Stimulated activated naive B cell treated with anti-CD40 and anti-IgM and Interleukin-4, amounts not matched to agents 10 μg/mL and 1 μg/mL and 100 μg/mL, for 72 hours (primary cell): ENCODE data around the gene SRRT.

Experiments used
- ATAC-seq, 2 donors: fragments of 150-1000 bp; cut with Tn5 transposase; replicated peaks; 2 replicates each; pipeline ENCODE4 v1.10.0; 2021; ENCODE audit warnings: moderate library complexity in 1 of 2
- DNase-seq: peaks from one replicate; pipeline ENCODE4 v3.0.0; 2021
- H3K27ac Mint-ChIP-seq: one replicate; pipeline ENCODE4 v1.8.0; 2022; ENCODE audit warnings: mild to moderate bottlenecking, mixed read lengths
- H3K27me3 Mint-ChIP-seq, 2 donors: one replicate each; pipeline ENCODE4 v1.8.0; 2022; ENCODE audit warnings: mixed read lengths in 2 of 2
- H3K36me3 Mint-ChIP-seq, 2 donors: one replicate each; pipeline ENCODE4 v1.8.0; 2022; ENCODE audit warnings: mixed read lengths in 2 of 2, mild to moderate bottlenecking in 1 of 2
- H3K4me1 Mint-ChIP-seq, 2 donors: one replicate each; pipeline ENCODE4 v1.8.0; 2022; ENCODE audit warnings: mixed read lengths in 2 of 2, mild to moderate bottlenecking in 1 of 2
- H3K4me3 Mint-ChIP-seq, 2 donors: one replicate each; pipeline ENCODE4 v1.8.0; 2022; ENCODE audit warnings: mild to moderate bottlenecking in 2 of 2, mixed read lengths in 2 of 2, moderate library complexity in 1 of 2
- H3K9me3 Mint-ChIP-seq, 2 donors: one replicate each; pipeline ENCODE4 v1.8.0; 2022; ENCODE audit warnings: mixed read lengths in 2 of 2, mild to moderate bottlenecking in 1 of 2

Gene SRRT

GRCh38 chr7:100881136-100881535, 6.2 kb downstream of the SRRT start:
- Mint-ChIP-seq H3K9me3 (no peaks in the 10 kb centered on the region), H3K27ac (peak overlapping the region; percentile 57), H3K27me3 (no peaks in the 10 kb centered on the region), H3K4me3 (no peak overlapping the region), H3K36me3 (peaks cover 65 to 86% of the 10 kb centered on the region in 2 donors), H3K4me1 (peaks cover 48 to 68% of the 10 kb centered on the region in 2 donors)
- ATAC-seq, result no peak
- DNase-seq, result no peak

- Mint-ChIP-seq H3K4me1 (peaks cover 54 to 71% of the 10 kb centered on the region in 2 donors), H3K27me3 (no peaks in the 10 kb centered on the region), H3K9me3 (peaks cover 0 to 1% of the 10 kb centered on the region in 2 donors), H3K4me3 (no peak overlapping the region), H3K36me3 (peaks cover 71 to 90% of the 10 kb centered on the region in 2 donors), H3K27ac (no peak overlapping the region)
- no peak for DNase-seq
- ATAC-seq, result no peak
These were observed 7.3 kb downstream of the SRRT start for GRCh38 chr7:100882201-100882600.

- Mint-ChIP-seq H3K27ac (peak overlapping the region; percentile 86), H3K4me3 (no peak overlapping the region), H3K27me3 (no peaks in the 10 kb centered on the region), H3K4me1 (peaks cover 60 to 75% of the 10 kb centered on the region in 2 donors), H3K9me3 (peaks cover 0 to 2% of the 10 kb centered on the region in 2 donors), H3K36me3 (peaks cover 79 to 94% of the 10 kb centered on the region in 2 donors)
- no peak for ATAC-seq
- DNase-seq, result no peak
These were observed 8.1 kb downstream of the SRRT start for GRCh38 chr7:100882785-100883526.

GRCh38 chr7:100884736-100885439, 10.0 kb downstream of the SRRT start:
- peaks cover 56 to 67% of the 10 kb centered on the region in 2 donors for H3K4me1 Mint-ChIP-seq
- H3K4me3 Mint-ChIP-seq, result no peak overlapping the region
- H3K36me3 Mint-ChIP-seq, result peaks cover 77 to 87% of the 10 kb centered on the region in 2 donors
- no peaks in the 10 kb centered on the region for H3K27me3 Mint-ChIP-seq
- ATAC-seq, result no peak
- peaks cover 0 to 2% of the 10 kb centered on the region in 2 donors for H3K9me3 Mint-ChIP-seq
- DNase-seq, result no peak
- peak overlapping the region; percentile 88 for H3K27ac Mint-ChIP-seq

GRCh38 chr7:100885440-100886141, 10.7 kb downstream of the SRRT start:
- Mint-ChIP-seq H3K9me3 (peaks cover 0 to 2% of the 10 kb centered on the region in 2 donors), H3K27ac (peak overlapping the region; percentile 88), H3K36me3 (peaks cover 71 to 80% of the 10 kb centered on the region in 2 donors), H3K27me3 (peaks cover under 1 to 2% of the 10 kb centered on the region in 2 donors), H3K4me3 (peak overlapping the region in 1 of 2 donors; percentile 21), H3K4me1 (peaks cover 56 to 67% of the 10 kb centered on the region in 2 donors)
- no peak for DNase-seq
- ATAC-seq, result no peak

GRCh38 chr7:100886142-100886935, 11.4 kb downstream of the SRRT start:
- Mint-ChIP-seq H3K4me3 (peak overlapping the region; percentile 64 to 66), H3K36me3 (peaks cover 66 to 73% of the 10 kb centered on the region in 2 donors), H3K27me3 (peaks cover 7 to 9% of the 10 kb centered on the region in 2 donors), H3K4me1 (peaks cover 58 to 73% of the 10 kb centered on the region in 2 donors), H3K9me3 (peaks cover 0 to 2% of the 10 kb centered on the region in 2 donors), H3K27ac (peak overlapping the region; percentile 88)
- ATAC-seq, result no peak
- no peak for DNase-seq

GRCh38 chr7:100886936-100887515, 12.1 kb downstream of the SRRT start:
- no peak for DNase-seq
- ATAC-seq, result no peak
- H3K9me3 Mint-ChIP-seq, result peaks cover 0 to 2% of the 10 kb centered on the region in 2 donors
- peaks cover 60 to 69% of the 10 kb centered on the region in 2 donors for H3K36me3 Mint-ChIP-seq
- H3K27me3 Mint-ChIP-seq, result peaks cover 14 to 16% of the 10 kb centered on the region in 2 donors
- H3K27ac Mint-ChIP-seq, result peak overlapping the region; percentile 91
- peaks cover 58 to 76% of the 10 kb centered on the region in 2 donors for H3K4me1 Mint-ChIP-seq
- peak overlapping the region; percentile 87 to 91 for H3K4me3 Mint-ChIP-seq

- peaks cover 60 to 76% of the 10 kb centered on the region in 2 donors for H3K4me1 Mint-ChIP-seq
- peaks cover 0 to 2% of the 10 kb centered on the region in 2 donors for H3K9me3 Mint-ChIP-seq
- peak; percentile 72 for DNase-seq
- peak overlapping the region; percentile 87 to 91 for H3K4me3 Mint-ChIP-seq
- peak overlapping the region; percentile 91 for H3K27ac Mint-ChIP-seq
- ATAC-seq, result peak; percentile 62 to 66
- peaks cover 56 to 62% of the 10 kb centered on the region in 2 donors for H3K36me3 Mint-ChIP-seq
- peaks cover 20 to 23% of the 10 kb centered on the region in 2 donors for H3K27me3 Mint-ChIP-seq
These were observed 12.8 kb downstream of the SRRT start for GRCh38 chr7:100887516-100888290.

GRCh38 chr7:100888291-100888987, 13.5 kb downstream of the SRRT start:
- Mint-ChIP-seq H3K36me3 (peaks cover 50 to 55% of the 10 kb centered on the region in 2 donors), H3K27me3 (peaks cover 23 to 30% of the 10 kb centered on the region in 2 donors), H3K4me3 (peak overlapping the region; percentile 87 to 91), H3K9me3 (peaks cover 0 to 2% of the 10 kb centered on the region in 2 donors), H3K4me1 (peaks cover 56 to 70% of the 10 kb centered on the region in 2 donors), H3K27ac (peak overlapping the region; percentile 91)
- no peak for ATAC-seq
- no peak for DNase-seq

- peak; percentile 36 to 47 for ATAC-seq
- Mint-ChIP-seq H3K27me3 (peaks cover 28 to 38% of the 10 kb centered on the region in 2 donors), H3K36me3 (peaks cover 43 to 47% of the 10 kb centered on the region in 2 donors), H3K27ac (peak within 1 kb of the TSS; percentile 91), H3K4me1 (peaks cover 52 to 65% of the 10 kb centered on the region in 2 donors), H3K4me3 (peak within 1 kb of the TSS; percentile 87 to 91), H3K9me3 (peaks cover 0 to 2% of the 10 kb centered on the region in 2 donors)
- DNase-seq, result no peak
These were observed 14.3 kb downstream of the SRRT start, which contains the start of gene UFSP1 for GRCh38 chr7:100888988-100889750. UFSP1 (minus strand) TSS chr7:100889715; CDS start chr7:100889271, 444 bp downstream.

- peaks cover 42 to 55% of the 10 kb centered on the region in 2 donors for H3K4me1 Mint-ChIP-seq
- H3K4me3 Mint-ChIP-seq, result peak overlapping the region; percentile 87 to 91
- peak overlapping the region; percentile 88 for H3K27ac Mint-ChIP-seq
- peaks cover 28 to 30% of the 10 kb centered on the region in 2 donors for H3K36me3 Mint-ChIP-seq
- no peak for DNase-seq
- peaks cover 35 to 49% of the 10 kb centered on the region in 2 donors for H3K27me3 Mint-ChIP-seq
- no peak for ATAC-seq
- H3K9me3 Mint-ChIP-seq, result peaks cover 0 to 2% of the 10 kb centered on the region in 2 donors
These were observed 16.0 kb downstream of the SRRT start for GRCh38 chr7:100890653-100891567.
